NCI-H345 treated with DMSO at 0.1 percent for 48 hours (cell line): ENCODE results near the gene IL26.
A peak's percentile ranks its signal among the peaks of the same experiment; 100 is the strongest.

Experiments used
- DNase-seq: peaks from one replicate; lab custom pipeline; 2025; ENCODE audit not compliant: unreplicated experiment; lab: John Stamatoyannopoulos, UW

IL26 gene

GRCh38 chr12:68240975-68241374, 15.4 kb upstream of the IL26 start:
- DNase-seq = no peak

- no peak for DNase-seq
Observed at GRCh38 chr12:68240079-68240478, 14.5 kb upstream of the IL26 start.

- no peak for DNase-seq
Observed at GRCh38 chr12:68239309-68239982, 13.8 kb upstream of the IL26 start.

- DNase-seq = no peak
Observed at GRCh38 chr12:68237619-68238018, 12.0 kb upstream of the IL26 start.

- no peak for DNase-seq
Observed at GRCh38 chr12:68237078-68237477, 11.5 kb upstream of the IL26 start.

GRCh38 chr12:68236421-68237059, 10.9 kb upstream of the IL26 start:
- DNase-seq = peak; percentile 12

- DNase-seq = no peak
Observed at GRCh38 chr12:68235576-68235975, 10.0 kb upstream of the IL26 start.

GRCh38 chr12:68234140-68234539, 8.5 kb upstream of the IL26 start:
- DNase-seq = no peak

GRCh38 chr12:68233498-68233897, 7.9 kb upstream of the IL26 start:
- no peak for DNase-seq

- DNase-seq = no peak
Observed at GRCh38 chr12:68231691-68232090, 6.1 kb upstream of the IL26 start.

GRCh38 chr12:68231229-68231628, 5.6 kb upstream of the IL26 start:
- DNase-seq = no peak

GRCh38 chr12:68229956-68230355, 4.3 kb upstream of the IL26 start:
- no peak for DNase-seq

- no peak for DNase-seq
Observed at GRCh38 chr12:68227356-68227755, 1.7 kb upstream of the IL26 start.

GRCh38 chr12:68224613-68225285, 861 bp downstream of the IL26 start:
- DNase-seq = no peak

- DNase-seq = peak; percentile 91
Observed at GRCh38 chr12:68223067-68223747, 2.4 kb downstream of the IL26 start.

- peak; percentile 57 for DNase-seq
Observed at GRCh38 chr12:68222326-68222725, 3.3 kb downstream of the IL26 start.

- DNase-seq = no peak
Observed at GRCh38 chr12:68221497-68221896, 4.1 kb downstream of the IL26 start.

GRCh38 chr12:68210875-68211274, 14.7 kb downstream of the IL26 start:
- DNase-seq = no peak

GRCh38 chr12:68209048-68209728, 16.4 kb downstream of the IL26 start:
- DNase-seq = peak; percentile 16

GRCh38 chr12:68207276-68207675, 18.3 kb downstream of the IL26 start:
- DNase-seq = peak; percentile 21

- DNase-seq = peak; percentile 65
Observed at GRCh38 chr12:68206446-68206845, 19.2 kb downstream of the IL26 start.
